Brain microvascular endothelial cell (primary cell): Measurements from ENCODE around the gene FNDC3B.

Experiments used
- DNase-seq: peaks from one replicate; pipeline ENCODE4 v3.0.0-alpha.2; 2020
- H3K27ac ChIP-seq: fragments of 250-450 bp; sonication (Bioruptor Pico); 2 replicates; pipeline ENCODE4 v1.5.1; 2020; ENCODE audit warnings: mild to moderate bottlenecking, moderate library complexity
- H3K27me3 ChIP-seq: fragments of 250-450 bp; sonication (Bioruptor Pico); replicated peaks from 2 replicates; pipeline ENCODE4 v1.5.1; 2020; ENCODE audit warnings: mild to moderate bottlenecking
- H3K36me3 ChIP-seq: fragments of 250-450 bp; sonication (Bioruptor Pico); replicated peaks from 2 replicates; pipeline ENCODE4 v1.5.1; 2020; ENCODE audit warnings: mild to moderate bottlenecking
- H3K4me3 ChIP-seq: 2 replicates; pipeline ENCODE4 v1.5.1; 2011; ENCODE audit warnings: low read depth, mild to moderate bottlenecking, control low read depth, low read length, moderate library complexity
- CTCF ChIP-seq: IDR thresholded peaks from 2 replicates; pipeline ENCODE4 v1.5.1; 2011; ENCODE audit warnings: low read depth, mild to moderate bottlenecking, moderate library complexity, low read length, control low read depth, inconsistent platforms; ENCODE audit errors: missing control alignments
- in situ Hi-C: cut with HindIII; loops from 2 replicates; pipeline ENCODE4 v1.10.0; 2017; ENCODE audit warnings: low sequenced_read_pairs, low pct_ligation_motif_present

FNDC3B gene

GRCh38 chr3:172018364-172018763 lies 21.0 kb upstream of the FNDC3B start:
- TF ChIP-seq CTCF, result no peak
- in situ Hi-C loops, result no loop called here
- Histone ChIP-seq H3K27me3 (no peaks in the 10 kb centered on the region), H3K36me3 (no peaks in the 10 kb centered on the region), H3K4me3 (no peak overlapping the region), H3K27ac (no peak overlapping the region)
- DNase-seq, result no peak

DNA sequence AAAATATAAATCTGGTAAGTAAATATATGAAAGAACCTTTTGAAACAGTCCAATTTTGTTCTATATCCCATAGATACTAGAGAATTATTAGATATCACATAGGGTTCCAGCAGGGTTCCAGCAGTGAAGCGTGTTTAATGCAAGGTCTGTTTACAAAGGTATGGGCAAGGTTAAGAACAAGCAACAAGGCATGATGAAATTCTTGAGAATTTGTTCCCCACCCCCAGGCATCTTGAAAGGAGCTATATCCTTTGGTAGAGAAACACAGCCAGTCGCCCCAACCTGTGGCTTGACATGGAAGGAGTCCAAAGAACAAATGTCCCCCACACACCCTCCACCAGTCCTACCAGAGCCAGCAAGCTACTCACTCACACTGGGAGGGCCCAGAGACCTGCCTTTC lies 18.6 kb upstream of the FNDC3B start:
- no peak overlapping the region for H3K27ac ChIP-seq
- H3K36me3 ChIP-seq, result no peaks in the 10 kb centered on the region
- in situ Hi-C loops, result no loop called here
- no peak for DNase-seq
- no peak for TF ChIP-seq CTCF
- H3K27me3 ChIP-seq, result no peaks in the 10 kb centered on the region
- no peak overlapping the region for H3K4me3 ChIP-seq

DNA sequence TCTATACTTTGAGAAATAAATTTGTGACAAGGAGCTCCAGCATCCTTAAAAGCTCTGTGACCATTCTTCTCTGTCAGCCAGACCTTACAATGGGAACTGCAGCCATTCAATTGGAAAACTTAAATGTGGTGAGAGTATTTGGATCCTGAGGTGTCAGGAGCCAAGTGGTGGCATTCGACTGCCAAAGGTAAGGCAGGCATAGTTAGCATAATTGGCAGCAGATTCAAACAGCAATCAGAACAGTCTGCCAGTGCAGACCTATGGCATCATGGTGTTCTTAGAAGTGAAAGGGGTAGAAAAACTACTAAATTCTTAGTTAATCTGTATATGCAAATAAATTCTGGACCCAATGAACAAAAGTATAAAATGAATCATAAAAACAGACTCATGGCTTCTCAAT lies 18.2 kb upstream of the FNDC3B start:
- in situ Hi-C loops, result no loop called here
- no peak overlapping the region for H3K4me3 ChIP-seq
- no peaks in the 10 kb centered on the region for H3K27me3 ChIP-seq
- H3K36me3 ChIP-seq, result no peaks in the 10 kb centered on the region
- no peak for DNase-seq
- TF ChIP-seq CTCF, result no peak
- no peak overlapping the region for H3K27ac ChIP-seq

- Histone ChIP-seq H3K27ac (no peak overlapping the region), H3K4me3 (no peak overlapping the region), H3K36me3 (no peaks in the 10 kb centered on the region), H3K27me3 (no peaks in the 10 kb centered on the region)
- in situ Hi-C loops, result no loop called here
- no peak for DNase-seq
- no peak for TF ChIP-seq CTCF
These were observed 17.5 kb upstream of the FNDC3B start for GRCh38 chr3:172021859-172022258.

GRCh38 chr3:172023915-172024314 lies 15.5 kb upstream of the FNDC3B start:
- H3K4me3 ChIP-seq, result no peak overlapping the region
- H3K36me3 ChIP-seq, result no peaks in the 10 kb centered on the region
- DNase-seq, result no peak
- in situ Hi-C loops, result no loop called here
- H3K27ac ChIP-seq, result no peak overlapping the region
- no peaks in the 10 kb centered on the region for H3K27me3 ChIP-seq
- TF ChIP-seq CTCF, result no peak

GRCh38 chr3:172024679-172025078 lies 14.7 kb upstream of the FNDC3B start:
- DNase-seq, result no peak
- TF ChIP-seq CTCF, result no peak

More at GRCh38 chr3:172024679-172025078, 14.7 kb upstream of the FNDC3B start:
- Histone ChIP-seq H3K4me3 (no peak overlapping the region), H3K27me3 (no peaks in the 10 kb centered on the region), H3K27ac (no peak overlapping the region), H3K36me3 (no peaks in the 10 kb centered on the region)
- in situ Hi-C loops, result no loop called here
